Islet of Langerhans (tissue), 1 donor: ENCODE measurements around the gene SPATA12.

ENCODE experiments used
- FAIRE-seq: peaks from one replicate; lab custom pipeline; 2011; peaks lifted over from hg19 to GRCh38; lab: Jason Lieb, UNC

SPATA12 gene, protein sequence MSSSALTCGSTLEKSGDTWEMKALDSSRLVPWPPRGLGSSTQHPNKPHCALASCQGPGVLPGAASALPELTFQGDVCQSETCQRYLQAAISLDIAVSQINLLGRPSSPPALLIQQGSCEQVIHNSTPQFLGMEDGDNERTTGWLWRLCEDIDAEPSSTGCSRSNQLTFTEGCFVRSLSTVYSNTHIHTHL

DNA sequence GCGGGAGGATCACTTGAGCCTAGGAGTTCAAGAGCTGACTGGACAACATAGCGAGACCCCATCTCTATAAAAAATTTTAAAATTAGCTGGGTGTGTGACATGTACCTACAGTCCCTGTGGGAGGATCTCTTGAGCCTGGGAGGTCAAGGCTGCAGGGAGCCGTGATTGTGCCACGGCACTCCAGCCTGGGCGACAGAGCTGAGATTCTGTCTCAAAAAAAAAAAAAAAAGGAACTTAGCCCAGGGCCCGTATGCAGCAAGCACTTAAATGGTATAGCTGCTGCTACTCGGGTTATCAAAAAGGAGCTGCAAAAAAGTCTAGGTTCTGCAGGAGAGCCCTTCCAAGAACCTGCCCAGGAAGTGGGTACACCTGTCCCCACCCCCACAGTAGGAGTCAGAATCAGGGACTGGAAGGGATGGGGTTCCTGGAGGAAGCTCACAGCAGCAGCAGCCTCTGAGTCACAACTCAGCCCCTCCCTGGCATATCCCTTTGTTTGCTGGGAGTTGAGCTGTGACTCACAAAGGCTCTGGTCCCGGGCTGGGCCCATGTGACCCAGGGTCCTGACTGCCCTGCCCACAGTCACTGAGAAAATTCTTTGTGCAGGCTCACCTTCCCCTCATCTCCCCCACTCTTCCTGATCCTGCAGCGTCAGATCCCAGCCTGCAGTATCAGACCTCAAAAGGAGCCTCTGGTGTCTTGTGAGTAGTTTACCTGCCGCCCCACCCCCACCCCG lies at the start of gene SPATA12:
TSS of gene SPATA12 (plus strand) at position 576 of the 733 bp plus-strand sequence. CDS start 13,031 bp downstream, outside the sequence.
- FAIRE-seq: no peak

DNA sequence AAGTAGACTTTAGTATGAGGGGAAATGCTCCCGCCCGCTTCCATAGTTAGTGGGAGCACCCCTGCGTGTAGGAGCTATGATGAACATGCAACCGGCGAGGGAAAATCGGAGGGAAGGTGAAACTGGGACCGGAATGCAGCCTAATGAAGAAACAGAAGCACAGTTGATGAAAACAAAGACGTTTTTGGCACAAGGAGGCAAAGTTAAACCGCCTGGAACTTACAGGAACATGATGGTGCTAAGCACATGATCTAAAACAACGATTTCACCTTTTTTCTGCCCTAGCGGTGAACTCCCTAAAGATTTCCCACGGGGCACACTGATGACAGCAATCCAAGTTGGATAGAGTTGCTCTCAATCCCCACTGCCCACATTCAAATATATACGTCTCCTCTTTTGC lies 49.4 kb upstream of the SPATA12 start:
- no peak for FAIRE-seq

DNA sequence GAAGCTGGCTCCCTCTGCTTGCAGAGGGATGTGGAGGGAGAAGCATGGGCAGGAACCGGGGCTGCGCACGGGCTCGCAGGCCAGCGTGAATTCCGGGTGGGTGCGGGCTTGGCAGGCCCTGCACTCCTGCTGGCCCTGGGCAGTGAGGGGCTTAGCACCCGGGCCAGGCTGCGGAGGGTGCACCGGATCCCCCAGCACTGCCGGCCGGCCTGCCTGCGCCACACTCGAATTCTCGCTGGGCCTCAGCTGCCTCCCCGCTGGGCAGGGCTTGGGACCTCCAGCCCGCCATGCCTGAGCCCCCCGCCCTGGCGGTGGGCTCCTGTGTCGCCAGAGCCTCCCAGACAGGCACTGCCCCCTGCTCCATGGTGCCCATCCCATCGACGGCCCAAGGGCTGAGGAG lies 47.6 kb upstream of the SPATA12 start:
- FAIRE-seq: no peak

DNA sequence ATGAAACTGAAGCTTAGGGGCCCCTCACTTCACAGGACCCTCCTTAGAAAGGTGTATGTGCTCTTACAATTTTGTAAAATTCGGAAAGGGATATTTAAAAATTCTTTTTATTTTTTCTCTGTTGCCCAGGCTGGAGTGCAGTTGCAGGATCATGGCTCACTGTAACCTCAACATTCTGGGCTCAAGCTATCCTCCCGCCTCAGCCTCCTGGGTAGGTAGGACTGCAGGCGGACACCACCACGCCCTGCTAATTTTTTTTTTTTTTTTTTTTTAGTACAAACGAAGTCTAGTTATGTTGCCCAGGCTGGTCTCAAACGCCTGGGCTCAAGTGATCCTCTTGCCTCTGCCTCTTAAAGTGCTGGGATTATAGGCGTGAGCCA lies 45.1 kb upstream of the SPATA12 start:
- no peak for FAIRE-seq

DNA sequence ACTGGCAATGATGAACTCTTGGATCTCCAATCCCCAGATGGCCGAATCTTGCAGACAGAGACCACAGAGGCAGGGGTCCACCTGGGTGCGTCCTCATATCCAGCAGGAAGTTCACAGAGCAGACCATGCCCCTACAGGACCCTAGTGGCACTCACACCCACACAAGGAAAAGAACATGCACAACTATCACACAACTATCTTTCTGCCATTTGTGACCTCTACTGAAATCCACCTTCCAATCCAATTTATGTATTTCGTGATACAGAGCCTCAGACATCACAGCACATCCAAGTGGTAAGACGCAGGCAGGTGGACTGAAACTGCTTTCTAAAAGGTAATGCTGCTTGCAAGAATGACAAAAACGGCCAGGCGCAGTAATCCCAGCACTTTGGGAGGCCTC lies 44.6 kb upstream of the SPATA12 start:
- FAIRE-seq: no peak

DNA sequence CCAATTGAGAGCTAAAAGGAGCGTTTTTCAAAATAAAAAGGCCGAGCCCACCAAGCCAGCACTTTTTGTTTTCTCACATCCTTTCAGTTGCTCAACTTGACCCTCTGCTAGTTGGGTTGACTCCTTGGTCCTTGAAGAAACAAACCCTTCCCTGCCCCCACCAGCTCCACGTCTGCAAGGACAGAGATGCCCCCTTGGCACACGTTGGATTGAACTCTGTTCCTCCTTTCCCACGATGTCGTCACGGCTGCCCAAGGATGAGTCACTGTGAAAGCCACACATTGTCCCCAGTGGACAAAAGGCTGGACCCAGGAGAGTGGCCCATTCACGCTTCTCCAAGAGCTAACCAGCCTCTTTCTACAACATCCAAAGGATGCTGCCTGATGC lies 43.0 kb upstream of the SPATA12 start:
- no peak for FAIRE-seq

DNA sequence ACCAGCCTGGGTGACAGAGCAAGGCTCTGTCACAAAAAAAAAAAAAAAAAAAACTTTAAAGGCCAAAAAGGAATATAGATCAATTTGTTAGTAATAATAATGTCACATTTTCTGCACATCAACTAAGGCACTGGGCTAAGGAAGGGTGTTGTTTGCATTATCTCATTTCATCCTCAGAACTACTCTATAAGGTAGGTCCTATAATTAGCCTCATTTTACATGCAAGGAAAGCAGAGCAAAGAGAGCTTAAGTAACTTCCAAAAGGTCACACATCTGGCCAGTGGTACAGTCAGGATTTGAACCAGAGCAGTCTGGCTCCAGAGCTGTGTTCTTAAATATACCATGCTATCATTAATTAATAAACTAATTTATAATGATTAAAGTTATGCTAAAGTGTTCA lies 42.2 kb upstream of the SPATA12 start:
- no peak for FAIRE-seq

DNA sequence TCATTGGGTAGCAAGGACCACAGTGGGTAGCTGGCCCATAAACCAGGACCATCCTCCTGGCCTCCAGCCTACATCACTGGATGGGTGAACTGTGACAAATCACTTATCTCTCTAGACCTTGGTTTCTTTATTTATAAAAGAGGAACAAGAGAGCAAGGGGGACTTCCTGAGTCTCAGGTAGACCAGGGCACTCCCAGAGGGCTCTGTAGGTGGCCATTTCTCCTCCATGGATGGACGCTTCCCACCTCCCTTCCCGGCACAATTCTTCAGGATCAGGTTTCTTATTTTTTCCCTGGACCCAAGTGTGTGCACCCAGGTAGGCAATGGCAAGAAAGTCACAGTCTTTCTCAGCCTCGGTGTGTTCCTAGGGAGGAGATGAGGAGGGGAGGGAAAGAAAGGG lies 41.4 kb upstream of the SPATA12 start:
- FAIRE-seq: no peak

DNA sequence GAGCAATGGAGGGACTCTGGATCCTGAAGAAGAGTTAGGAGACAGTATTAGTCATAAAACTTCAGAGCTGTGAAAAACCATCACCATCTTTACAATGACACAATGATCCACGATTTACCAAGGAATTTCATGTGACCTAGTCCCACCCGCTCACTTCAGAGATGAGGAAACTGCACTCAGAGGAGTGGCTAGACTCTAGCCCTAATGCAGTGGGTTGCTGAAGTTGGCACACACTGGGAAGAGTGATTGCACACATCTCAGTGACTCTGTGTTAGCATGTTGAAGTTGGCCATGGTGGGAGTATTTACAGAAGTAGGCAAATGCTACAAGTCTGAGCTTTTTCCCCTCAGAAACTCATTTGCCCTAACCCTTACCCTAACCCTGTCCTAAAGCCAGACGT lies 35.2 kb upstream of the SPATA12 start:
- no peak for FAIRE-seq

DNA sequence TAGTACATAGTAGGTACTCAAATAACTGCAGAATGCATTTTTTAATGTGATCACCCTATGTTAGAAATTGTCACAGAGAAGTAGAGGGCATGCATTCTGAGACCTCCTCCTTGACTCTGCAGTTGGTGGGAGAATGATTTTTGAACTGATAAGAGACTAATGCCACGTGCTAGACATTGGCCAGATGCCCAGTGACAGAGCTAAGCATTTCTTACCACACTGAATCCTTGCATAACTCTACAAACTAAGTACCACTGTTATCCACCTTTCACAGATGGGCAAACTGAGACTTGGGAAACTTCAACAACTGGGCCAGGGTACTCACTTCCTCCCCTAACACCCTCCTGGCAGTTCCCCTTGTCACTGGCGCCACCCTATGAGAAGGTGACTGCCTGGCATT lies 33.5 kb upstream of the SPATA12 start:
- no peak for FAIRE-seq

DNA sequence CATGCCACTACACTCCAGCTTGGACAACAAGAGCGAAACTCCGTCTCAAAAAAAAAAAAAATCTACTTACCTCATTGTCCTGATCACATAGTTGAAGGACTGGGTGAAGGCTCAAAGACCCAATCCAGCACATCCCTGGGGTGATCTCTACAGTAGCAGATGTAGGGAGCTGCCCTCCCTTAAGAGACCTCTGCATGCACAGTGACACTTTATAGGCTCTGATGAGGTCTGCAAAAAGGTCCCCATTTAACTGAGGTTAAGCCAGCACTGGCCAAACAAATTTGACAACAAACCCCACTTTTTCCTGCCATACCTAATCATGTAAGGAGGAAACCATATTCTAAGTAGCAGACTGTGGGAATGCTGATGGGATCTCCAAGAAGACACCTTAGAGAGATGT lies 31.1 kb upstream of the SPATA12 start:
- FAIRE-seq: no peak

DNA sequence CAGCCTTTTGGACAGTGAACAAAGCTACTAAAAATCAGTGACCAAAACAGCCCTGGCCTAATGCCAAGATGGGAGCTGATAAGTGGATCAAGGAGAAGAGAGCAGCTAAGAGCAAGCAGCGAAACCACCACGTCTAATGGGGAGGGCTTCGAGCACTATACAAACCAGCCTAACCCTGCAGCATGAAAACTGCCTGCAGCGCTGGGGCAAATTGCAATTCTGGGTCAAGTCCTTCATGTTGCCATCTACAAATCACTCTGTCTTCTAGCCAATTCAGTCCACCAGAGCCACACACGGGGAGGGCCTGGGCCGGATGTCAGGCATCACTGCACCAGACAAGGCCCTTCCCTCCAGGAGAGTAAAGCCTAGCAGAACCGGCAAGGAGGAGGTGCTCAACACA lies 30.5 kb upstream of the SPATA12 start:
- no peak for FAIRE-seq

DNA sequence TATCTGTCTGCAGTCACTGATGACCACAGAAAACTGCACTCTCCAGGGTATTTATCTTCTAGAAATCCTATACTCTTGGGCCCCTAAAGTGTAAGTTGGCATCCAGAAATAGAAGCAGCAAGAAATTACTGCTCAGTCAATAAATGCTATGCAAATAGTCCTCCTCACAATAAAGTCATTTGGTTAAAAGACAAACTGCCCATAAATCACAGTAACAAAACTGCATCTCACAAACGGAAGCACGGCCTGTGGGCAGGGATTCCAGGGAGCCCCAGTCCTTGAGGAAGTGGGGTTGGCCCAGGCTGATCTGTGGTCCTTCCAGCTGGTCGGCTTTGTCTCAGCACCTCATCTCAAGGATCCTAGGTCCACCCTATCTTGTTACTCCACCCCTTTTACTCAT lies 29.7 kb upstream of the SPATA12 start:
- FAIRE-seq: no peak

DNA sequence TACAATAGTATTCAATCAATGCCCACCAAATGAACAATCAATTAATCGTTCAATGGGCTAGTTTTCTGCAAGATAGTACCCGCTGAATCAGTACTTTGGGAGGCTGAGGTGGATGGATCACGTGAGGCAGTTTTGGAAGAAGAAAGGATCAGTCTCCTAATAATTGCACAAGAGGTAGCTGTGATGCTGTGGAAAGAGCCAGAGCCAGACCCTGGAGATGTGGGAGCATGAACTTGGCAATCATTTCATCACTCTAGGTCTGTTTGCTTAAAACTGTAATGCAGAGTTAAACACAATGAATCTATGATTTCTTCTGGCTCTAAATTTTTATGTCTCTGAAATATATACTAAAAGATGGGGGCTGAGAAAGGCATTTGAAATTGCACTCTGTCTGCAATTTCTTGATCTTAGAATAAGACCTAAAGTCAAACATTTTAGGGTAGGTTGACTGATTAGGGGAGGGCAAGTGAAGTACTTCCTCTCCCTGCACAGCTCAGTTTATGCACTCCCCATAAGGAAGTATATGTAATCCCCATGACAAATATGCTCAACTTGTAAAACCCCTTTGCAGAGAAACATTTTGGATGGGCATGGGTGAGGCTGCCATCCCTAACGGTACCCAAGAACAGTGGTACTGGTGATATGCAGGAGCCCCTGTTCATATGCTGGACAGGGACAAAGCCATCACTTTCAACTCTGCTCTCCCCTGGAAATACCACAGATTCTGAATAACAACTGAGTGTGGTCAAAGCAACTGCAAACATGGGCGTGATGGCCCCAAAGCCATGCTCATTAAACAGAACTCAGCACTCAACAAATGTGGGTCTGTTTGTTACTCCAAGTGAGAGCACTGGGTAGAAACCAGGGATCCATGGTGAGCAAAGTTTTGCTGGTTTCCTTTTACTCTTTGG lies 28.6 kb upstream of the SPATA12 start:
- FAIRE-seq: no peak

DNA sequence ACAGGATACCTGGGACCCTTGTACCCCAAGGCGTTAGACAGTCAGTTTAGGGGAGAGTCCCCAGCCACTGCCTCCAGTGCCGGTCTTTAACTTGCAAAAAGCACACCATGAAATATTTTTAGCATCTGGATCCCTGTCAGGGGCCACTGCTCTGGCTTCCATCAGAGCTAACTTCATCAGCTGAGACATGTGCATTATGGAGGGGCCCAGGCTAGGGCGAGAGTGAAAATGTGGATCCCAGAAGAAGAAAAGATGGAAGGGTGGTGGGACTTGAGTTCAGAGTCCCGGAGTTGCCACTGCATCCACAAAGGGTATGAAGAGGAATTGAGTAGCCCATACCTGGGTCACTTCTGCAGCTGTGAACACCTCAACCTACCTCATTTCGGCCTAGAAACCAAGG lies 23.5 kb upstream of the SPATA12 start:
- no peak for FAIRE-seq

DNA sequence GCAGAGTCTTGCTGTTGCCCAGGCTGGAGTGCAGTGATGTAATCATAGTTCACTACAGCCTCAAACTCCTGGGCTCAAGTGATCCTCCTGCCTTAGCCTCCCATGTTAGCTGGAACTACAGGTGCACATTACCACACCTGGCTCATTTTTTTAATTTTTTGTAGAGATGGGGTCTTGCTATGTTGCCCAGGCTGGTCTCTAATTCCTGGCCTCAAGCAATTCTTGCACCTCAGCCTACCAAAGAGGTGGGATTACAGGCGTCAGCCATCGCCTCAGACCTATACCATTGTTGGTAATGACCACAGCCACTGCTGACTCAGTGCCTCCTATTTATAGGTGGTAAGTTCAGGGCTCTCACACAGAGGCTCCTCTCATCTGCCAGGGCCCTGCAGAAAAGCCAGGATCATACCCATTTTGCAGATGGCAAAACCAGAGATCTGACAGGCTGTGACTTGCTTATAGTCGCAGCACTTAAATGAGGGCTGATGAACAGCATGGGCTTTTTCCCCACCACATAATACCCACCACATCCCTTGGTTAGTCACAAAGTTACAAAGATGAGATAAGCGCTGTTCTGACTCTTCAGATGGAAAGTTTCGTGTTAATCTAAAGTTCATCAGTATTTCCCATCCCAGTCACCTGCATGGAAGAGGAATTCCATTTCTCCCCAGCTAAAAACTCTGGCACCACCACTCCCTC lies 21.8 kb upstream of the SPATA12 start:
- no peak for FAIRE-seq

DNA sequence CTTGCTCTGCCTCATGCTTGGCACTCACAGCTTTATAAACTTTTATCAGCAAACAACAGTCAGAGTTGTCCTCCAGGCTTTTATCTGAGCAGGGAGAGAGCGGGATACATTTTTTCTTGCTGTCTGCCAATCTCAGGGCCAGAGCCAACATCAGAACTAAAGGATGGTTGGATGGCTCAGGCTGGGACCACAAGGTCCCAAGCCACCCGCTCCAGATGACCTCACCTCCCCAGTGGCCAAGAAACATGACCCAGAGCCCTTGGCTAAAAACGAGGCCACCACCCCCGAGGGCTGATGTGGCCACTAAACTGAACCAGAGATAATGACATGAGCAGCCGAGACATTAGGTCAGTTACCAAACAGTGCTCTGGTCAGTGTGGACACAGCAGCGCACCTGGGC lies 18.8 kb upstream of the SPATA12 start:
- FAIRE-seq: no peak

DNA sequence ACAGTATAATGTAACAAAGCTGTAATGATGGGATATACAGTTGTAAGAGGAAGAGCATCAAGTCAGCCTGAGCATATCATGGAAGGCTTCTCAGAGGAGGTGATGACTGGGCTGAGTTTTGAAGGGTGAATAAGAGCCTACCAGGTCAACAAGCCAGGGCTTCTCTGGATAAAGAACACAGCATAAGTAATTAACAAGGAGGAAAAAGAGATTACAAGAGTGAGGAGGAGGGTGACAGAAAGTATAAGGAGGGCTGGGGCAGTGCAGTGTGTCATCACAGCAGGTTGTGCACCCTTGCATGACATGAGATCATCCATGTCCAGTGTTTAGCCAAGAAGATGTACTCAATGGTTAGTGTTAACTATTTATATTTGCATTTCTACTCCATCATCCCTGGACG lies 16.9 kb upstream of the SPATA12 start:
- FAIRE-seq: no peak

DNA sequence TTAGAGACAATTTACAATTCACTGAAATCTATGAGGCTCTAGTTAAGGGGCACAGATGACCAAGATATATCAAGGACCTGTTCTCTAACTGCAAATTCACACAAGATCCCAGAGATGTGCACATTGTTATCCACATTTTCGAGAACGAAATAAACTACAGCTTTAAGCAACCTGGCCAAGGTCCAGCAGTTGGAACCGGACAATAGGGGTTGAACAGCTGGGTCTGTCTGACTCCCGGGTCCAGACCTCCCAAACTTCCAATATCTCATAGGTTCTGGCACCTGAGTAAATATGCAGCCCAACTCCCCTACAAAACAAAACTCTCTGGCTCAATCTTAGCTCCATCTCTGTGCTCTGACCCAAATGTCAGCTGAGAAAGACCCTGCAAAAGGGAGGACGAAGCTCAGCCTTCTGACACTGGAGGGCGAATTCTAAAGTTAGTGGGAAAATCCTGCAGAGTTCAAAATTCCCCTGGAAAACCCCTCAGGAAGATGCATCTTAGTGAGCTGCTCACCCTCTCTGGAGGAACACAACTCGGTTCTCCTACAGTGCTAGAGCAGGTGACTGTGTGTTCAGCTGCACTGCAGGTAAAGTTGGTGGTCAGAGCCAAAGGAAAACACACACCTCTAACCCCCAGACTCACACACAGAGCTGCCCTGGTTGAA lies 14.2 kb upstream of the SPATA12 start:
- FAIRE-seq: no peak

DNA sequence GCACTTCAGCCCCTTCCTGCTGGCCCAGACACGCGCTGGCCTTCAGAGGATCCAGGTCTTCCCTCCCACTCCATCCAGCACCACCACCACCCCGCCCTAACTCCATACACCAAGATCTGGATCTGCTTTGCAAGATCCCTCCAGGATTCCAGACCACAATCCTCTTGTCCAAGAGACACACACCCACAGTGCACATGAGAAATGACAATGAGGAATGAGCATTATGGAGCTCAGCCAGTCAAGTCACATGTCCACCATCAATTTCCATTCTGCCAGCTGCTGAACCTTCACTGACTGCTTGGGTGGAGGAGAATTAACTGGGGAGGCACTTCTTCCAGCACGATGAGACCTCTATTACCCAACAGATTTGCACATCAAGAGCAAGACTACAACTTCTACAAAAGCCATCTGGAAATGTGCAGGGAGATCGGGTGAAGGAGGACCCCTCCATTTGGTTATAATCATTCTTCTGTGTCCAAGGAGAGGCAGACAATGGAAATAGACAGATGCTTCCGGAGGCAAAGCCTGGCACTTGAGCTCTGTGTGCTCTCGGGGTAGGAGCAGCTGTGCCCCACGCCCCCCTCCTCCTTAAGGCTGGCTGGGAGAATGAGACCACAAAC lies 12.3 kb upstream of the SPATA12 start:
- FAIRE-seq: no peak

DNA sequence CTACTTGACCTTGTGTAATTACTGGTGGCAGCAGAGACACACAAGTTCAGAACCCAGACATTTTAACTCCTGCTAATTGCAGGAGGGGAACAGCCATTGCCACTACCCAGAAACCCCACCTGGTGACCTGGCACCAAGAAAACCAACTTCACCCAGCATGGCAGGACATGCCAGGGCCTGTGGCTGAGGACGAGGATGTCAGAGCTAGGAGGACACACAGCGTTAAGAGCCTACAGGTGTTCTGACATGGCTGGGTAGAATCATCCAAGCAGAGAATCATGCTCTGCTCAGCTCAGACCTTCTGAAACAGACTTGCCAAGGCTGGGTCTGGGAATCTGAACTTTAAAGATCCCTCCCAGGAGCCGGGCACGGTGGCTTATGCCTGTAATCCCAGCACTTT lies 11.7 kb upstream of the SPATA12 start:
- no peak for FAIRE-seq

DNA sequence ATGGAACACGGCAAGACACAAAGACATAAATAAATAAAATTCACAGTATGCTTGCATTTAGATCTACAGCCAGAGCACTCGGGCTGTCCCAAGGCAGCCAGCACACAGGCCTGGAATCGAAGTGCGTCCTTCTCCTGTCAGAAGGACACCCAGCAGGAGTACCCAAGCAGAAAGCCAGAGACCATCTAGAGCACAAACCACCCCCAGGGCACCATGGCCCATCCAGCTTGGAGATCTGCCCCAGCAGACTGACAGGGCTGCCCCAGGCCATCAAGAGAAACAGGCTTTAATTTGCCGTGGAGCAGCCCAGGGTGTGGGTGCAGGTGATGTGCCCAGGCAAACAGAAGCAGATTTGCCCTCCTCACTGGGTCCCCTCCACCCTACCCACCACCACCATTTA lies 7.8 kb upstream of the SPATA12 start:
- no peak for FAIRE-seq
